ENCODE results near the gene ASIC2.

The ASIC2 gene

GRCh38 chr17:33090806-33091205 lies 202.3 kb downstream of the ASIC2 start (continued):
- TF ChIP-seq REST (tag by site-specific recombination; IDR thresholded peaks at IDR 0.05) (no peak), ZNF513 (tag by site-specific recombination; IDR thresholded peaks at IDR 0.05) (no peak), ZNF701 (tag by site-specific recombination; IDR thresholded peaks at IDR 0.05) (no peak)

GRCh38 chr17:33086878-33087277 lies 206.2 kb downstream of the ASIC2 start:
- Histone ChIP-seq H3K4me3 (ENCODE audit: low read depth, low read length) (no peak overlapping the region), H3K4me1 (ENCODE audit: control insufficient read depth, insufficient read depth, low read length) (no peaks in the 10 kb centered on the region), H3K36me3 (ENCODE audit: control insufficient read depth in 2 of 2, insufficient read depth in 1 of 2, low read length in 2 of 2) (no peaks in the 10 kb centered on the region), H3K27ac (ENCODE audit: extremely low read depth, low read depth, low read length) (no peak overlapping the region), H3K9me3 (ENCODE audit: control insufficient read depth, insufficient read depth, low read depth, low read length) (no peaks in the 10 kb centered on the region)
- TF ChIP-seq ZNF366 (tag by site-specific recombination; conservative IDR thresholded peaks at IDR 0.05) (no peak), BCL11A (tag by site-specific recombination; IDR thresholded peaks at IDR 0.05; ENCODE audit: low read depth) (no peak), ZBTB21 (tag by site-specific recombination; IDR thresholded peaks at IDR 0.05) (no peak), HIC1 (tag by site-specific recombination; IDR thresholded peaks at IDR 0.05) (no peak)
- POLR2A ChIA-PET = interaction anchor here (0.6 kb wide), 1 partner anchor 45 kb away, joined by 3 read pairs; no protein-coding TSS in a partner anchor
- CTCF ChIA-PET = interaction anchor here (0.8 kb wide), 1 partner anchor 38 kb away, joined by 3 read pairs; no protein-coding TSS in a partner anchor

- ChIA-PET CTCF (no interaction called here), POLR2A (interaction anchor here (1.2 kb wide), 1 partner anchor 12 kb away, joined by 3 read pairs; no protein-coding TSS in a partner anchor)
- Histone ChIP-seq H3K4me1 (ENCODE audit: control insufficient read depth, insufficient read depth, low read length) (no peaks in the 10 kb centered on the region), H3K36me3 (ENCODE audit: control insufficient read depth in 2 of 2, insufficient read depth in 1 of 2, low read length in 2 of 2) (no peaks in the 10 kb centered on the region), H3K27ac (ENCODE audit: extremely low read depth, low read depth, low read length) (no peak overlapping the region), H3K9me3 (ENCODE audit: control insufficient read depth, insufficient read depth, low read depth, low read length) (no peaks in the 10 kb centered on the region), H3K4me3 (ENCODE audit: low read depth, low read length) (no peak overlapping the region)
- no peak for TF ChIP-seq ZNF214 (tag by site-specific recombination; IDR thresholded peaks at IDR 0.05; ENCODE audit: borderline replicate concordance)
- TF ChIP-seq ZNF302 (tag by site-specific recombination; IDR thresholded peaks at IDR 0.05; ENCODE audit: low read depth) = no peak
- TF ChIP-seq ZNF398 (tag by site-specific recombination; IDR thresholded peaks at IDR 0.05) = no peak
- TF ChIP-seq ZNF660 (tag by site-specific recombination; IDR thresholded peaks at IDR 0.05) = no peak
Measured at GRCh38 chr17:33086041-33086440, 207.1 kb downstream of the ASIC2 start.
